HT-29 (cell line): Measurements from ENCODE around the gene RPL10A. TPM values are rescaled to one million over a fixed set of nuclear protein-coding genes. Genes with fewer than 3 reads are reported as not detected.

ENCODE experiments used
- DNase-seq: peaks from one replicate; pipeline ENCODE4 v3.0.0-alpha.2; 2015; ENCODE audit warnings: low spot score
- total RNA-seq: library from RNA; depleted of rRNA; stranded (reverse); fragments of >200 nt; shearing (Covaris generic); gene quantifications from 2 replicates; pipeline ENCODE4 v1.2.3, GENCODE V29; 2014

RPL10A gene
- total RNA-seq, 1 experiment from 2014 or later = 1,706 TPM

- no peak for DNase-seq
Observed at GRCh38 chr6:35474942-35475570, 6.9 kb downstream of the RPL10A start.

- no peak for DNase-seq
Observed at GRCh38 chr6:35475573-35475972, 7.4 kb downstream of the RPL10A start.

- DNase-seq = no peak
Observed at GRCh38 chr6:35476004-35476403, 7.8 kb downstream of the RPL10A start.

- no peak for DNase-seq
Observed at GRCh38 chr6:35477028-35477427, 8.8 kb downstream of the RPL10A start.

GRCh38 chr6:35477551-35478179, 9.5 kb downstream of the RPL10A start:
- no peak for DNase-seq

- DNase-seq = no peak
Observed at GRCh38 chr6:35478259-35478658, 10.1 kb downstream of the RPL10A start.

- no peak for DNase-seq
Observed at GRCh38 chr6:35480176-35480575, 12.0 kb downstream of the RPL10A start.

- no peak for DNase-seq
Observed at GRCh38 chr6:35481226-35481625, 13.0 kb downstream of the RPL10A start.

- DNase-seq = no peak
Observed at GRCh38 chr6:35483062-35483461, 14.9 kb downstream of the RPL10A start.

- no peak for DNase-seq
Observed at GRCh38 chr6:35483490-35483889, 15.3 kb downstream of the RPL10A start.

- no peak for DNase-seq
Observed at GRCh38 chr6:35483893-35484645, 15.9 kb downstream of the RPL10A start.

- DNase-seq = peak; percentile 42
Observed at GRCh38 chr6:35484921-35485392, 16.8 kb downstream of the RPL10A start.

GRCh38 chr6:35485402-35485877, 17.2 kb downstream of the RPL10A start:
- peak; percentile 65 for DNase-seq

GRCh38 chr6:35486005-35486925, 18.1 kb downstream of the RPL10A start:
- peak; percentile 94 for DNase-seq

- DNase-seq = peak; percentile 81
Observed at GRCh38 chr6:35487658-35488516, 19.7 kb downstream of the RPL10A start.

- no peak for DNase-seq
Observed at GRCh38 chr6:35488517-35488862, 20.3 kb downstream of the RPL10A start.

GRCh38 chr6:35489066-35489465, 20.9 kb downstream of the RPL10A start:
- DNase-seq = no peak

- DNase-seq = no peak
Observed at GRCh38 chr6:35489995-35490791, 22.0 kb downstream of the RPL10A start.

- no peak for DNase-seq
Observed at GRCh38 chr6:35490821-35491557, 22.8 kb downstream of the RPL10A start.
